Panc1 (cell line): ENCODE results near the gene ZCCHC7. TPM values are rescaled to one million over a fixed set of nuclear protein-coding genes. Genes with fewer than 3 reads are reported as not detected.
A peak's percentile ranks its signal among the peaks of the same experiment; 100 is the strongest.

Source experiments
- ATAC-seq: fragments of 200-7000 bp; cut with Tn5 transposase; 2 replicates; pipeline ENCODE4 v1.9.1; 2020; ENCODE audit warnings: mild to moderate bottlenecking, moderate library complexity
- BruUV-seq: library from RNA; stranded (reverse); fragments of 400-500 nt; replicated peaks from 2 replicates; lab custom pipeline; 2021; lab: Mats Ljungman, UMichigan
- CTCF ChIA-PET: fragments of 300-600 bp; sonication (Branson Sonifier 250); formaldehyde crosslinking; loops from one replicate; lab custom pipeline; 2022; ENCODE audit warnings: antibody characterized with exemption; lab: Charles Lee
- POLR2A ChIA-PET: fragments of 300-600 bp; sonication (Branson Sonifier 250); formaldehyde crosslinking; loops from one replicate; lab custom pipeline; 2022; ENCODE audit warnings: antibody characterized with exemption; lab: Charles Lee
- DNase-seq: peaks from one replicate; pipeline ENCODE4 v3.0.0-alpha.2; 2010; ENCODE audit warnings: low read depth, low spot score
- H3K27ac ChIP-seq: 2 replicates; pipeline ENCODE4 v1.5.1; 2011; ENCODE audit warnings: mild to moderate bottlenecking, low read length, inconsistent platforms
- H3K27me3 ChIP-seq: fragments of 200-500 bp; sonication (Bioruptor generic); 2 replicates; pipeline ENCODE4 v1.6.0; 2014; ENCODE audit warnings: low read length, inconsistent platforms; ENCODE audit not compliant: control insufficient read depth, insufficient read depth
- H3K36me3 ChIP-seq: fragments of 200-500 bp; sonication (Bioruptor generic); 2 replicates; pipeline ENCODE4 v1.5.1; 2014; ENCODE audit warnings: inconsistent platforms, mild to moderate bottlenecking, low read length, moderate library complexity; ENCODE audit not compliant: control insufficient read depth, insufficient read depth
- H3K4me1 ChIP-seq: 2 replicates; pipeline ENCODE4 v1.5.1; 2011; ENCODE audit warnings: inconsistent platforms, mild to moderate bottlenecking, low read length, moderate library complexity; ENCODE audit not compliant: control insufficient read depth, insufficient read depth
- H3K4me3 ChIP-seq, 2 experiments: 2 replicates each; pipeline ENCODE4 v1.5.1; 2011 to 2012; ENCODE audit warnings: low read depth in 2 of 2, low read length in 2 of 2, mild to moderate bottlenecking in 2 of 2, inconsistent platforms in 1 of 2, moderate library complexity in 1 of 2
- H3K9me3 ChIP-seq: fragments of 200-500 bp; sonication (Bioruptor generic); 2 replicates; pipeline ENCODE4 v1.5.1; 2014; ENCODE audit warnings: low read depth, mild to moderate bottlenecking, inconsistent platforms, low read length, moderate library complexity; ENCODE audit not compliant: control insufficient read depth, insufficient read depth
- POLR2AphosphoS5 ChIP-seq: IDR thresholded peaks from 2 replicates; pipeline ENCODE4 v1.6.1; 2012; ENCODE audit warnings: mild to moderate bottlenecking, low read depth, low read length, moderate library complexity
- SIN3A ChIP-seq: IDR thresholded peaks from 2 replicates; pipeline ENCODE4 v1.6.1; 2012; ENCODE audit warnings: low read depth, mild to moderate bottlenecking, low read length, moderate library complexity, borderline replicate concordance; ENCODE audit not compliant: insufficient read depth
- TCF7L2 ChIP-seq: IDR thresholded peaks from 2 replicates; pipeline ENCODE4 v1.6.1; 2011; ENCODE audit warnings: mild to moderate bottlenecking, low read depth, low read length, inconsistent platforms
- in situ Hi-C: cut with HindIII; loops from 2 replicates; pipeline ENCODE4 v1.10.0; 2016; ENCODE audit warnings: low sequenced_read_pairs, low pct_unique_long_range_greater_than_20kb
- intact Hi-C: fragments of 100-400 bp; cut with micrococcal nuclease; formaldehyde crosslinking; loops from one replicate; pipeline ENCODE4 v1.10.0; 2022; ENCODE audit not compliant: unreplicated experiment
- total RNA-seq: library from RNA; stranded (reverse); gene quantifications from one replicate; pipeline ENCODE4 v1.2.1, GENCODE V29; 2021; ENCODE audit not compliant: unreplicated experiment
- TF ChIP-seq, protein P1 (sequence below), 2 experiments: IDR thresholded peaks; 2 replicates each; pipeline ENCODE4 v1.6.1; 2011 to 2012; ENCODE audit warnings: low read depth in 2 of 2, control low read depth in 1 of 2, low read length in 1 of 2, mild to moderate bottlenecking in 1 of 2, moderate library complexity in 1 of 2; ENCODE audit not compliant: insufficient read depth in 1 of 2
- TF ChIP-seq, protein P2 (sequence below): fragments of 450-650 bp; IDR thresholded peaks from 2 replicates; pipeline ENCODE4 v1.5.1; 2017; ENCODE audit warnings: mild to moderate bottlenecking

The ZCCHC7 gene
- total RNA-seq, 1 experiment from 2014 or later = 43.7 TPM

DNA sequence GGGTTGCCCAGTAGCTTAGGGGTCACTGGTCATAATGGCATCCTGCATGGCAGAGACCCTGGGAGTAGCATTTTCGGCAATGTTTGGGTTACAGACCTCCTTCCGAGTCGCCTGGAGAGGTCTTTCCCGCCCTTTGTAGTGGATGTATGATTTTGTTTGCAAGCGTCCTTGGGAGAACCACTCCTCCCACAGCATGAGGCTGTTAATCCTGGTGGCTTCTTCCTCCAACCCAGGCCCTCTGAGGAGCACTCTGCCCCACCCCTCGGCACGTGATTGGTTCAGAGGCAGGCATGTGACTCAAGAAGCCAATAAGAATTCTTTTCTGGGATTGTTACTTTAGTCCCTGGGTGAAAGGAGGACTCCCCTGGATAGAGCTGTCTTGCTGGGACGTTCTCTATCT, 271.9 kb downstream of the ZCCHC7 start:
- Histone ChIP-seq H3K4me1 (peaks cover 3% of the 10 kb centered on the region; the same call in 1 of the 2 replicates), H3K9me3 (no peaks in the 10 kb centered on the region), H3K4me3 (no peak overlapping the region), H3K27me3 (no peaks in the 10 kb centered on the region; the same call in 1 of the 2 replicates), H3K27ac (no peak overlapping the region), H3K36me3 (no peaks in the 10 kb centered on the region)
- in situ Hi-C loops = no loop called here
- POLR2A ChIA-PET = no interaction called here
- CTCF ChIA-PET = interaction anchor here (1.0 to 1.1 kb wide), 2 partner anchors 19 to 40 kb away, joined by 3 to 4 read pairs; no protein-coding TSS in a partner anchor
- no TSS peak for BruUV-seq
- ATAC-seq (no peak), DNase-seq (no peak)
- TF ChIP-seq, protein P1, sequence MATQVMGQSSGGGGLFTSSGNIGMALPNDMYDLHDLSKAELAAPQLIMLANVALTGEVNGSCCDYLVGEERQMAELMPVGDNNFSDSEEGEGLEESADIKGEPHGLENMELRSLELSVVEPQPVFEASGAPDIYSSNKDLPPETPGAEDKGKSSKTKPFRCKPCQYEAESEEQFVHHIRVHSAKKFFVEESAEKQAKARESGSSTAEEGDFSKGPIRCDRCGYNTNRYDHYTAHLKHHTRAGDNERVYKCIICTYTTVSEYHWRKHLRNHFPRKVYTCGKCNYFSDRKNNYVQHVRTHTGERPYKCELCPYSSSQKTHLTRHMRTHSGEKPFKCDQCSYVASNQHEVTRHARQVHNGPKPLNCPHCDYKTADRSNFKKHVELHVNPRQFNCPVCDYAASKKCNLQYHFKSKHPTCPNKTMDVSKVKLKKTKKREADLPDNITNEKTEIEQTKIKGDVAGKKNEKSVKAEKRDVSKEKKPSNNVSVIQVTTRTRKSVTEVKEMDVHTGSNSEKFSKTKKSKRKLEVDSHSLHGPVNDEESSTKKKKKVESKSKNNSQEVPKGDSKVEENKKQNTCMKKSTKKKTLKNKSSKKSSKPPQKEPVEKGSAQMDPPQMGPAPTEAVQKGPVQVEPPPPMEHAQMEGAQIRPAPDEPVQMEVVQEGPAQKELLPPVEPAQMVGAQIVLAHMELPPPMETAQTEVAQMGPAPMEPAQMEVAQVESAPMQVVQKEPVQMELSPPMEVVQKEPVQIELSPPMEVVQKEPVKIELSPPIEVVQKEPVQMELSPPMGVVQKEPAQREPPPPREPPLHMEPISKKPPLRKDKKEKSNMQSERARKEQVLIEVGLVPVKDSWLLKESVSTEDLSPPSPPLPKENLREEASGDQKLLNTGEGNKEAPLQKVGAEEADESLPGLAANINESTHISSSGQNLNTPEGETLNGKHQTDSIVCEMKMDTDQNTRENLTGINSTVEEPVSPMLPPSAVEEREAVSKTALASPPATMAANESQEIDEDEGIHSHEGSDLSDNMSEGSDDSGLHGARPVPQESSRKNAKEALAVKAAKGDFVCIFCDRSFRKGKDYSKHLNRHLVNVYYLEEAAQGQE (IDR thresholded peaks at IDR 0.05; ENCODE audit: insufficient read depth in 1 of 2, low read depth in 2 of 2, low read length in 1 of 2) = no peak
- TF ChIP-seq POLR2AphosphoS5 = no peak
- TF ChIP-seq, protein P2, sequence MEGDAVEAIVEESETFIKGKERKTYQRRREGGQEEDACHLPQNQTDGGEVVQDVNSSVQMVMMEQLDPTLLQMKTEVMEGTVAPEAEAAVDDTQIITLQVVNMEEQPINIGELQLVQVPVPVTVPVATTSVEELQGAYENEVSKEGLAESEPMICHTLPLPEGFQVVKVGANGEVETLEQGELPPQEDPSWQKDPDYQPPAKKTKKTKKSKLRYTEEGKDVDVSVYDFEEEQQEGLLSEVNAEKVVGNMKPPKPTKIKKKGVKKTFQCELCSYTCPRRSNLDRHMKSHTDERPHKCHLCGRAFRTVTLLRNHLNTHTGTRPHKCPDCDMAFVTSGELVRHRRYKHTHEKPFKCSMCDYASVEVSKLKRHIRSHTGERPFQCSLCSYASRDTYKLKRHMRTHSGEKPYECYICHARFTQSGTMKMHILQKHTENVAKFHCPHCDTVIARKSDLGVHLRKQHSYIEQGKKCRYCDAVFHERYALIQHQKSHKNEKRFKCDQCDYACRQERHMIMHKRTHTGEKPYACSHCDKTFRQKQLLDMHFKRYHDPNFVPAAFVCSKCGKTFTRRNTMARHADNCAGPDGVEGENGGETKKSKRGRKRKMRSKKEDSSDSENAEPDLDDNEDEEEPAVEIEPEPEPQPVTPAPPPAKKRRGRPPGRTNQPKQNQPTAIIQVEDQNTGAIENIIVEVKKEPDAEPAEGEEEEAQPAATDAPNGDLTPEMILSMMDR = no peak
- TF ChIP-seq TCF7L2 = no peak
- no peak for TF ChIP-seq SIN3A
- intact Hi-C loops = loop anchor here (10.0 kb wide), 1 partner anchor 517 kb away; no protein-coding TSS in a partner anchor

DNA sequence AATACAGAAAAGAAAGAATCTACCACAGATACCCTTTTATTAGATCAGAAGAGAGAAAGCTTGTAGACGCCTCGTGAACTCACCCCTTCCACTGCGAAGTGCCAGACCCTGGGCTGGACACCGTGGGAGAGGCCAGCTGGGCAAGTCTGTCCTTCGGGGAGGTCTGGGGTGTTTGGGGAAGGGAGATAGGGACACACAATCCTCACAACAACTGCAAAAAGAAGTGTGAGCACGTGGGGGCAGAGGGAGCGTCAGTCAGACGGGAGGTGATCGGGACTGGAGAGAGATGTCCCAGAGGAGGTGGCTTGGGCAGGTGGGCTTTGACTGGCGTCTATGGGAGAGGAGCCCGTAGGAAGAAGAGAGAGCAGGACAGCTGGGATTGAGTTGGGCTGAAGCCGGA, 274.9 kb downstream of the ZCCHC7 start:
- Histone ChIP-seq H3K9me3 (no peaks in the 10 kb centered on the region), H3K36me3 (no peaks in the 10 kb centered on the region), H3K27me3 (no peaks in the 10 kb centered on the region; the same call in 1 of the 2 replicates), H3K4me1 (peaks cover 3% of the 10 kb centered on the region; the same call in 1 of the 2 replicates), H3K27ac (no peak overlapping the region), H3K4me3 (no peak overlapping the region)
- ATAC-seq (peak; percentile 37), DNase-seq (no peak)
- no TSS peak for BruUV-seq
- TF ChIP-seq POLR2AphosphoS5 (no peak), SIN3A (no peak), TCF7L2 (no peak)
- TF ChIP-seq, protein P1 (IDR thresholded peaks at IDR 0.05; ENCODE audit: insufficient read depth in 1 of 2, low read depth in 2 of 2, low read length in 1 of 2) = no peak
- TF ChIP-seq, protein P2 = no peak
- POLR2A ChIA-PET = no interaction called here
- intact Hi-C loops = loop anchor here (10.0 kb wide), 1 partner anchor 520 kb away; no protein-coding TSS in a partner anchor
- in situ Hi-C loops = no loop called here
- CTCF ChIA-PET = interaction anchor here (0.6 to 0.7 kb wide), 2 partner anchors 29 to 522 kb away, joined by 3 to 5 read pairs; no protein-coding TSS in a partner anchor
